GM12874 (cell line): ENCODE measurements around the gene TCAF1.

Source experiments
- TF ChIP-seq, protein P1 (sequence below): IDR thresholded peaks from 2 replicates; pipeline ENCODE4 v1.5.1; 2011; ENCODE audit warnings: low read depth, mild to moderate bottlenecking, control low read depth, low read length, moderate library complexity; ENCODE audit not compliant: insufficient read depth

TCAF1 gene

DNA sequence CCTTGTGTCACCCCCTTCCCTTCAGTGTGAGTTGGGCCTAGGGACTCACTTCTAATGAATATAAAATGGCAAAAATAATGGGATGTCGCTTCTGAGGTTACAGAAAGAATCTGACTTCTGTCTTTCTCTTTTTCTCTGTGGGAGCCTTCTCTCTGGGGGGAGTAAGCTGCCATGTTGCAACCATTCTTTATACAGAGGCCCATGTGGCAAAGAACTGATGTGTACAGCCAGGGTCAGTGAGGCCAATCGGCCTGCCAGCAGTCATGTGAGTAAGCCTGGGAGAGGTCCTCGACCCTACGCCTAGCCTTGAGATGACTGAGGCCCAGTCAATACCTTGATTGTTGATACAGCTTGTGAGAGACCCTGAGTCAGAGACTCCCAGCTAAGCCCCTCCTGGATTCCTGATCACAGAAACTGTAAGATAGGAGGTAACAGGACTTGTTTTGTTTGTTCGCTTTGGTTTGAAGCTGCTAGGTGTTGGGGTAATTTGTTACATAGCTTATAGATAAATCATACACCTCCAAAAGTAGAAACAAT is 1.7 kb downstream of the TCAF1 start:
- TF ChIP-seq, protein P1, sequence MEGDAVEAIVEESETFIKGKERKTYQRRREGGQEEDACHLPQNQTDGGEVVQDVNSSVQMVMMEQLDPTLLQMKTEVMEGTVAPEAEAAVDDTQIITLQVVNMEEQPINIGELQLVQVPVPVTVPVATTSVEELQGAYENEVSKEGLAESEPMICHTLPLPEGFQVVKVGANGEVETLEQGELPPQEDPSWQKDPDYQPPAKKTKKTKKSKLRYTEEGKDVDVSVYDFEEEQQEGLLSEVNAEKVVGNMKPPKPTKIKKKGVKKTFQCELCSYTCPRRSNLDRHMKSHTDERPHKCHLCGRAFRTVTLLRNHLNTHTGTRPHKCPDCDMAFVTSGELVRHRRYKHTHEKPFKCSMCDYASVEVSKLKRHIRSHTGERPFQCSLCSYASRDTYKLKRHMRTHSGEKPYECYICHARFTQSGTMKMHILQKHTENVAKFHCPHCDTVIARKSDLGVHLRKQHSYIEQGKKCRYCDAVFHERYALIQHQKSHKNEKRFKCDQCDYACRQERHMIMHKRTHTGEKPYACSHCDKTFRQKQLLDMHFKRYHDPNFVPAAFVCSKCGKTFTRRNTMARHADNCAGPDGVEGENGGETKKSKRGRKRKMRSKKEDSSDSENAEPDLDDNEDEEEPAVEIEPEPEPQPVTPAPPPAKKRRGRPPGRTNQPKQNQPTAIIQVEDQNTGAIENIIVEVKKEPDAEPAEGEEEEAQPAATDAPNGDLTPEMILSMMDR: no peak

DNA sequence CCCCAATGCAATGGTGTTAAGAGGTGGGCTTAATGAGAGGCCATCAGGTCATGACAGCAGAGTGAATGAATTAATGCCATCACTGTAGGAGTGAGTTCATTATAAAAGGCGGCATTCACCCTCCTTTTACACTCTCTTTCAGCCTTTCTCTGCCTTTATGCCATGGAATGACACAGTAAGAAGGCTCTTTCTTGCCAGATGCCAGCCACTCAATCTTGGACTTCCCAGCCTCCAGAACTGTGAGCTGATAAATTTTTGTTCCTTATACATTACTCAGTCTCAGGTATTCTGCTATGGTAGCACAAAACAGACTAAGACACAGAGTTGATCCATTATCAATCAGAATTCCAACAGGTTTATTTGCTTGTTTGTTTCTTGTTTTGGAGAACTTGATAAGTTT is 3.2 kb downstream of the TCAF1 start:
- TF ChIP-seq, protein P1: no peak

DNA sequence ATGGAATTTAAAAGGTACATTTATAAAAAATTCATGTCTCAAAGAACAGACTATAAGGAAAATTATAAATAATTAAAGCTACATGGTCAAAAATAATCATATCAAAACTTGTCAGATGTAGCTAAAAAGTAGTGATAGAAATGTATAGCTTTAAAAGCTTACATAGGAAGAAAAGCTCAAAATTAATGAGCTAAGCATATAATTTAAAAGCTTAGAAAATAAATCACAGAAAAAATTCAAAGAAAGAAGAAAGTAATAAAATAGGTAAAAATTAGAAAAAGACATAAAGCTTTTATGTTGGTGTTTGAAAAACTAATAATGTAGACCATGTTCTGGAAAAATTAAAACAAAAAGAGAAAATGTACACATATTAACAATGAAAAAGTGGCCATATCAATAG is 5.3 kb downstream of the TCAF1 start:
- TF ChIP-seq, protein P1: no peak

DNA sequence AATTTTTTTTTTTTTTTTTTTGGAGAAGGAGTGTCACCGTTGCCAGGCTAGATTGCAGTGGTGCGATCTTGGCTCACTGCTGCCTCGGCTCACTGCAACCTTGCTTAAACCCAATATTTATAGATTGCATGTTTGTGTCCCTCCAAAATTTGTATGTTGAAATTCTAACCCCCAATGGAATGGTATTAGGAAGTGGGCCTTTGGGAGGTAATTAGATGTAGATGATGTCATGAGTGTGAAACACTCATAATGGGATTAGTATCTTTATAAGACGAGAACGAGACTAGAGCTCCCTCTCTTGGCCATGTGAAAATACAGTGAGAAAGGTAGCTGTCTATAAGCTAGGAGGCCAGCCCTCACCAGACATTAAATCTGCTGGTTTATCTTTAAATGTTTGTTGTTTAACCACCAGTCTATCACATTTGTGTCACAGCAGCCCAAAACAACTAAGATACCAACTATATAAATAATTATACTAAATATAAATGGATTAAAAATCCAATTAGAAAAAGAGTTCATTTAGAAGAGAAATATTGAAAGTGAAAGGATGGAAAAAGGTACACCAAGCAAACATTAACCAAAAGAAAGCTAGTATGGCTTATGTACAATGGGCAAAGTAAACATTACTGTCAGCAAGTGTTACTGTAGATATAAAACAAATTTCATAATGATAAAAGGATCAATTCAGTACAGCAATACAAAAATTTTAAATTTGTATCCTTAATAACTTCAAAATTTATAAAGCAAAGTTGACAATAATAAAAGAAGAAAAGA is 9.3 kb downstream of the TCAF1 start:
- TF ChIP-seq, protein P1: peak; percentile 43; the same call in 1 of the 2 replicates

DNA sequence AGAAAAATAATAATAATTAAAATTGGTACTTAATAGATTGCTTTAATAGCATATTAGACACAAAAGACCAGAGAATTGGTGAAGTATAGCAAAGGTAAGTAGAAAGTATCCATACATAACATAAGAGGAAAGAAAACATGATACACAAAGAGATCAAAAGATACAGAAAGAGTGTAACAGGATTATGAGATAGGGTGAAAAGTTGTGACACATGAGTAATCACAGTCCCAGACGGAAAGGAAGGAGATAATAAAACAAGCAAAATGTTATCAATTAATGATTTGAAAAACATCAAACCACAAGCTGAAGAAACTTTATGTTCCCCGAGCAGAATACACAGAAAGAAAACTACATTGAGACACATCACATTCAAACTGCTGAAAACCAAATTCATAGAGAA is 10.5 kb downstream of the TCAF1 start:
- TF ChIP-seq, protein P1: no peak

DNA sequence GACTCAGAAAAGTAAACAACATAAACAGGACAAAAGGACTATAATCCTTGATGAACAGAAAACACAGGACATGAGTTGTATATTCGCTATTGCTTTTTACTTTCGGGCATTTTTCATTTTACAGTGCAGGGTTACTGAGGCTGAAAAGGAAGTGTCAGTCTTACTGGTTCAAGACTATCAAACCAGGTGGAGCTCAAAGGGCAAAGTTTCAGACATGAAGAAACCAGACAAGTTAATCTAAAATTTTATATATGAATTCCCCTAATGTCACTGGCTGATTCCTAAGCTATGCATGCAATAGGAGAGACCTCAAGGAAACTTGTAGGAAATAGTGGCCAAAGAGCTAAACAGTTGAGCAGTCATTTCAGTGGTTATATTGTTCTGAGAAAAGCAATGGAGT is 11.4 kb downstream of the TCAF1 start:
- TF ChIP-seq, protein P1: no peak

DNA sequence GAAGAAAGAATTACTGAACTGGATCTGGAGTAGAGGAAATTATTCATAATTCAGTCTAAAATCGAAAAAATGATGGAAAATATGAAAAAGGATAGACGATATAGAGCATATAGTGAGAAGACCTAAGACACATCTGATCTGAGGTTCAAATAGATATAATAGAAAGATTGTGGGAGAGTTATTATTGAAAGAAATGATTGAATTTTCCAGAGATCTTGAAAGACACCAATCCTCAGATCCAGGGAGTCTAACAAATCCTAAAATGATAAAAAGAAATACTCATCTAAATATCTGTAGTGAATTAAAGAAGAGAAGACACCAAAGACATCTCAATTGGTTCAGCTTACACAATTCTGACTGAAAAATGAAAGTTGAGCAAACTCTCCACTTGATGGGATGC is 12.9 kb downstream of the TCAF1 start:
- TF ChIP-seq, protein P1: no peak
